Fibroblast of lung (primary cell): ENCODE data around the gene SRPK2. TPM values are rescaled to one million over a fixed set of nuclear protein-coding genes. Genes with fewer than 3 reads are reported as not detected.
"Not testable (repeated sequence)": the region's sequence is repeated elsewhere in the genome, so short reads cannot be mapped to it uniquely, and the experiment has no call there.

Experiments
- DNase-seq, 2 donors: peaks; one replicate each; pipeline versions ENCODE4 v3.0.0 to v3.0.0-alpha.2; 2010; ENCODE audit warnings: low read depth in 2 of 2
- H2AFZ ChIP-seq: 2 replicates; pipeline ENCODE4 v1.5.1; 2012; ENCODE audit warnings: low read length, control low read depth, inconsistent platforms
- H3K27ac ChIP-seq: 2 replicates; pipeline ENCODE4 v1.5.1; 2011; ENCODE audit warnings: low read length, control low read depth; ENCODE audit not compliant: insufficient read depth
- H3K27me3 ChIP-seq: 2 replicates; pipeline ENCODE4 v1.5.1; 2011; ENCODE audit warnings: mild to moderate bottlenecking, low read length; ENCODE audit not compliant: control insufficient read depth, insufficient read depth
- H3K36me3 ChIP-seq: 2 replicates; pipeline ENCODE4 v1.5.1; 2011; ENCODE audit warnings: low read length; ENCODE audit not compliant: control insufficient read depth, insufficient read depth
- H3K4me1 ChIP-seq: 2 replicates; pipeline ENCODE4 v1.5.1; 2011; ENCODE audit warnings: low read length; ENCODE audit not compliant: control insufficient read depth, insufficient read depth; ENCODE audit errors: extremely low read depth
- H3K4me2 ChIP-seq: 2 replicates; pipeline ENCODE4 v1.5.1; 2011; ENCODE audit warnings: low read length, control low read depth; ENCODE audit not compliant: insufficient read depth; ENCODE audit errors: extremely low read depth
- H3K4me3 ChIP-seq, 4 experiments: fragments of 200-600 bp in 1 of 4; sonication (generic) in 1 of 4; replicated peaks in 1 of 4; 2 replicates each; pipeline ENCODE4 v1.5.1; 2011 to 2016; ENCODE audit warnings: low read length in 4 of 4, low read depth in 3 of 4, mild to moderate bottlenecking in 3 of 4, control low read depth in 2 of 4, inconsistent platforms in 1 of 4, mixed read lengths in 1 of 4; ENCODE audit not compliant: insufficient read depth in 1 of 4; ENCODE audit errors: control extremely low read depth in 1 of 4
- H3K79me2 ChIP-seq: 2 replicates; pipeline ENCODE4 v1.5.1; 2012; ENCODE audit warnings: mild to moderate bottlenecking, low read length, inconsistent platforms; ENCODE audit not compliant: control insufficient read depth, insufficient read depth
- H3K9ac ChIP-seq: 2 replicates; pipeline ENCODE4 v1.5.1; 2011; ENCODE audit warnings: mild to moderate bottlenecking, low read length, control low read depth; ENCODE audit not compliant: insufficient read depth
- H3K9me3 ChIP-seq: 2 replicates; pipeline ENCODE4 v1.5.1; 2012; ENCODE audit warnings: low read depth, low read length; ENCODE audit not compliant: control insufficient read depth, insufficient read depth
- H4K20me1 ChIP-seq: 2 replicates; pipeline ENCODE4 v1.5.1; 2011; ENCODE audit warnings: low read length; ENCODE audit not compliant: control insufficient read depth, insufficient read depth; ENCODE audit errors: extremely low read depth
- CTCF ChIP-seq, 2 donors: IDR thresholded peaks in 1 of 2; conservative IDR thresholded peaks in 1 of 2; 1 replicate in 1 of 2; 2 replicates in 1 of 2; pipeline ENCODE4 v1.5.1; 2011 to 2012; ENCODE audit warnings: low read length in 2 of 2, control low read depth in 1 of 2, inconsistent platforms in 1 of 2, low read depth in 1 of 2, mild to moderate bottlenecking in 1 of 2
- EZH2 ChIP-seq: IDR thresholded peaks from 2 replicates; pipeline ENCODE4 v1.5.1; 2012; ENCODE audit warnings: low read length, control low read depth, mild to moderate bottlenecking; ENCODE audit errors: missing control alignments
- polyA plus RNA-seq, 2 donors: library from polyadenylated mRNA; depleted of rRNA in 1 of 2; stranded (reverse) in 1 of 2; unstranded in 1 of 2; fragments of >200 nt; gene quantifications; 2 replicates each; pipeline ENCODE4 v1.2.1, GENCODE V29; 2011 to 2012; ENCODE audit warnings: missing spikeins in 1 of 2
- total RNA-seq: library from RNA; depleted of rRNA; stranded (reverse); fragments of >200 nt; gene quantifications from 2 replicates; pipeline ENCODE4 v1.2.1, GENCODE V29; 2014

The SRPK2 gene
- total and polyA plus RNA-seq, 2 donors (not counting 1 experiment from before 2014, with no cell fraction given), result 27.8 to 61.8 TPM

GRCh38 chr7:105413887-105414437 is 25.2 kb upstream of the SRPK2 start:
- H3K79me2 ChIP-seq, result no peaks in the 10 kb centered on the region
- H4K20me1 ChIP-seq, result no peaks in the 10 kb centered on the region
- no peak overlapping the region for H3K4me2 ChIP-seq
- no peak for DNase-seq
- TF ChIP-seq CTCF (conservative IDR thresholded peaks at IDR 0.05 in 1 of 2, IDR thresholded peaks at IDR 0.05 in 1 of 2; ENCODE audit: low read depth in 1 of 2, low read length in 2 of 2) (no peak), EZH2 (no peak)
- no peak overlapping the region for H2AFZ ChIP-seq
- no peak overlapping the region for H3K27ac ChIP-seq
- H3K4me3 ChIP-seq, result no peak overlapping the region
- H3K9ac ChIP-seq, result no peak overlapping the region
- H3K9me3 ChIP-seq, result no peaks in the 10 kb centered on the region
- H3K36me3 ChIP-seq, result no peaks in the 10 kb centered on the region
- H3K4me1 ChIP-seq, result no peaks in the 10 kb centered on the region
- H3K27me3 ChIP-seq, result no peaks in the 10 kb centered on the region

GRCh38 chr7:105410774-105411173 is 22.1 kb upstream of the SRPK2 start:
- not testable (repeated sequence) for H3K27me3 ChIP-seq, H3K9me3 ChIP-seq, DNase-seq, H2AFZ ChIP-seq, H3K4me1 ChIP-seq, H3K79me2 ChIP-seq, H3K27ac ChIP-seq, H3K4me3 ChIP-seq, H3K36me3 ChIP-seq, H4K20me1 ChIP-seq, H3K4me2 ChIP-seq, H3K9ac ChIP-seq

GRCh38 chr7:105409775-105410174 is 21.1 kb upstream of the SRPK2 start:
- not testable (repeated sequence) for H4K20me1 ChIP-seq, H3K36me3 ChIP-seq, H3K4me1 ChIP-seq, DNase-seq, H3K27ac ChIP-seq, H3K9me3 ChIP-seq, H3K4me3 ChIP-seq, H2AFZ ChIP-seq, H3K27me3 ChIP-seq, H3K4me2 ChIP-seq, H3K79me2 ChIP-seq, H3K9ac ChIP-seq

GRCh38 chr7:105408791-105409410 is 20.2 kb upstream of the SRPK2 start:
- Histone ChIP-seq H3K9ac (no peak overlapping the region), H3K9me3 (no peaks in the 10 kb centered on the region), H3K27me3 (no peaks in the 10 kb centered on the region), H3K4me2 (no peak overlapping the region), H3K79me2 (no peaks in the 10 kb centered on the region), H3K4me3 (no peak overlapping the region), H3K4me1 (no peaks in the 10 kb centered on the region), H3K27ac (no peak overlapping the region), H3K36me3 (no peaks in the 10 kb centered on the region), H4K20me1 (no peaks in the 10 kb centered on the region), H2AFZ (no peak overlapping the region)
- no peak for TF ChIP-seq EZH2
- TF ChIP-seq CTCF (conservative IDR thresholded peaks at IDR 0.05 in 1 of 2, IDR thresholded peaks at IDR 0.05 in 1 of 2; ENCODE audit: low read depth in 1 of 2, low read length in 2 of 2), result no peak
- DNase-seq, result no peak
